A549 (cell line): Measurements from ENCODE around the gene TM9SF4. TPM values are rescaled to one million over a fixed set of nuclear protein-coding genes. Genes with fewer than 3 reads are reported as not detected.

Experiments used
- ATAC-seq, 2 experiments: fragments of 200-7000 bp in 1 of 2; fragments of >200 bp in 1 of 2; cut with Nextera tagmentation in 1 of 2; cut with Tn5 transposase in 1 of 2; 3 replicates each; pipeline versions ENCODE4 v1.8.0 to v1.9.1; 2018 to 2020; ENCODE audit warnings: mild to moderate bottlenecking in 1 of 2, moderate library complexity in 1 of 2
- CTCF ChIA-PET: fragments of 300-600 bp; sonication (Branson Sonifier 250); formaldehyde crosslinking; extraction: SDS; loops from one replicate; lab custom pipeline; 2021; ENCODE audit warnings: antibody characterized with exemption, inconsistent platforms; lab: Yijun Ruan, JAX
- POLR2A ChIA-PET: fragments of 350-600 bp; formaldehyde crosslinking; extraction: SDS; loops from one replicate; lab custom pipeline; 2021; ENCODE audit warnings: antibody characterized with exemption, inconsistent platforms; lab: Yijun Ruan, JAX
- DNase-seq, 2 experiments: peaks; one replicate each; pipeline versions ENCODE4 v3.0.0 to v3.0.0-alpha.2; 2011 to 2016; ENCODE audit warnings: low read depth in 1 of 2, low spot score in 1 of 2
- FAIRE-seq: peaks from 2 replicates; lab custom pipeline; 2011; peaks lifted over from hg19 to GRCh38; lab: Jason Lieb, UNC
- H3K27ac ChIP-seq, 2 experiments: fragments of >200 bp; sonication (Bioruptor Twin); formaldehyde crosslinking; 3 replicates each; pipeline ENCODE4 v1.5.1; 2016 to 2017
- H3K4me1 ChIP-seq: fragments of >200 bp; sonication (Bioruptor Twin); formaldehyde crosslinking; 3 replicates; pipeline ENCODE4 v1.6.1; 2016
- H3K4me2 ChIP-seq: fragments of >200 bp; sonication (Bioruptor Twin); formaldehyde crosslinking; 3 replicates; pipeline ENCODE4 v1.6.1; 2016
- H3K4me3 ChIP-seq: fragments of >200 bp; sonication (Bioruptor Twin); formaldehyde crosslinking; 3 replicates; pipeline ENCODE4 v1.5.1; 2016
- H3K9me3 ChIP-seq: fragments of >200 bp; sonication (Bioruptor Twin); formaldehyde crosslinking; 3 replicates; pipeline ENCODE4 v1.6.1; 2016
- CBX8 ChIP-seq: fragments of 200-600 bp; sonication (generic); IDR thresholded peaks from 2 replicates; pipeline ENCODE4 v1.6.1; 2016
- CEBPB ChIP-seq, 2 experiments: fragments of >200 bp in 1 of 2; sonication (Bioruptor Twin) in 1 of 2; formaldehyde crosslinking in 1 of 2; IDR thresholded peaks; 2 replicates each; pipeline ENCODE4 v1.6.1; 2012 to 2016
- CHD4 ChIP-seq: fragments of 200-600 bp; sonication (generic); IDR thresholded peaks from 2 replicates; pipeline ENCODE4 v1.6.1; 2016; ENCODE audit warnings: antibody characterized with exemption, mild to moderate bottlenecking, borderline replicate concordance
- E2F6 ChIP-seq: IDR thresholded peaks from 2 replicates; pipeline ENCODE4 v1.6.1; 2012; ENCODE audit warnings: low read depth, borderline replicate concordance
- EHF ChIP-seq: fragments of 250-450 bp; sonication (Bioruptor Pico); IDR thresholded peaks from 2 replicates; pipeline ENCODE4 v1.5.0; 2020; ENCODE audit warnings: mild to moderate bottlenecking
- EHMT2 ChIP-seq: fragments of 200-600 bp; sonication (generic); IDR thresholded peaks from 2 replicates; pipeline ENCODE4 v1.6.1; 2016; ENCODE audit warnings: antibody characterized with exemption, low read depth, mild to moderate bottlenecking, moderate library complexity
- ELK1 ChIP-seq: fragments of 150-350 bp; IDR thresholded peaks from 2 replicates; pipeline ENCODE4 v1.6.1; 2014; ENCODE audit warnings: low read depth, mild to moderate bottlenecking, low read length
- FOSB ChIP-seq: fragments of 250-450 bp; sonication (Bioruptor Pico); IDR thresholded peaks from 2 replicates; pipeline ENCODE4 v1.5.0; 2020; ENCODE audit warnings: mild to moderate bottlenecking, moderate library complexity
- GATA3 ChIP-seq: IDR thresholded peaks from 2 replicates; pipeline ENCODE4 v1.6.1; 2012; ENCODE audit warnings: borderline replicate concordance
- HEYL ChIP-seq: fragments of 250-450 bp; sonication (Bioruptor Pico); IDR thresholded peaks from 2 replicates; pipeline ENCODE4 v1.8.0; 2021; ENCODE audit warnings: mild to moderate bottlenecking, moderate library complexity
- HMGXB4 ChIP-seq: fragments of 250-450 bp; sonication (Bioruptor Pico); IDR thresholded peaks from 2 replicates; pipeline ENCODE4 v1.5.0; 2021; ENCODE audit warnings: mild to moderate bottlenecking, moderate library complexity, borderline replicate concordance
- HOXA7 ChIP-seq: fragments of 250-450 bp; sonication (Bioruptor Pico); IDR thresholded peaks from 2 replicates; pipeline ENCODE4 v1.5.0; 2020; ENCODE audit warnings: mild to moderate bottlenecking, moderate library complexity
- HOXB5 ChIP-seq: fragments of 250-450 bp; sonication (Bioruptor Pico); IDR thresholded peaks from 2 replicates; pipeline ENCODE4 v1.5.0; 2020; ENCODE audit warnings: mild to moderate bottlenecking, moderate library complexity
- JUN ChIP-seq, 2 experiments: fragments of >200 bp; sonication (Bioruptor Twin); formaldehyde crosslinking; IDR thresholded peaks; 2 replicates in 1 of 2; 3 replicates in 1 of 2; pipeline ENCODE4 v1.6.1; 2016 to 2017
- KDM1A ChIP-seq: fragments of 200-600 bp; sonication (generic); IDR thresholded peaks from 2 replicates; pipeline ENCODE4 v1.6.1; 2016; ENCODE audit warnings: low read depth, mild to moderate bottlenecking
- MAX ChIP-seq: IDR thresholded peaks from 2 replicates; pipeline ENCODE4 v1.6.1; 2012
- MYC ChIP-seq: IDR thresholded peaks from 2 replicates; pipeline ENCODE4 v1.6.1; 2012; ENCODE audit warnings: mild to moderate bottlenecking, inconsistent platforms, low read length, improper control_type of control experiment, borderline replicate concordance
- NPAS2 ChIP-seq: fragments of 250-450 bp; sonication (Bioruptor Pico); IDR thresholded peaks from 2 replicates; pipeline ENCODE4 v1.8.0; 2022; ENCODE audit warnings: mild to moderate bottlenecking, moderate library complexity, borderline replicate concordance
- NR3C1 ChIP-seq: fragments of >200 bp; sonication (Bioruptor Twin); formaldehyde crosslinking; IDR thresholded peaks from 3 replicates; pipeline ENCODE4 v1.6.1; 2017
- PHF8 ChIP-seq: fragments of 200-600 bp; sonication (generic); IDR thresholded peaks from 2 replicates; pipeline ENCODE4 v1.6.1; 2016; ENCODE audit warnings: low read depth, mild to moderate bottlenecking, antibody characterized with exemption, moderate library complexity, borderline replicate concordance
- REST ChIP-seq: fragments of 200-600 bp; sonication (generic); IDR thresholded peaks from 2 replicates; pipeline ENCODE4 v1.6.1; 2016; ENCODE audit warnings: antibody characterized with exemption, mild to moderate bottlenecking, moderate library complexity
- RFX5 ChIP-seq: fragments of 450-650 bp; IDR thresholded peaks from 2 replicates; pipeline ENCODE4 v1.7.1; 2014; ENCODE audit warnings: antibody characterized with exemption, mild to moderate bottlenecking, moderate library complexity
- ZC3H11A ChIP-seq: fragments of 450-650 bp; IDR thresholded peaks from 2 replicates; pipeline ENCODE4 v1.6.1; 2014; ENCODE audit warnings: antibody characterized with exemption, mild to moderate bottlenecking
- ZSCAN20 ChIP-seq: fragments of 250-450 bp; sonication (Bioruptor Pico); IDR thresholded peaks from 2 replicates; pipeline ENCODE4 v1.8.0; 2022; ENCODE audit warnings: mild to moderate bottlenecking, moderate library complexity
- WGBS: methylation state at CpG from one replicate; pipeline ENCODE4 v1.1.6; 2017; ENCODE audit errors: missing lambda C conversion rate; 5-methylcytosine and 5-hydroxymethylcytosine counted together
- polyA plus RNA-seq, 4 experiments: library from polyadenylated mRNA; depleted of rRNA in 3 of 4; stranded (reverse); fragments of >200 nt; fragmentation: RNase III in 1 of 4; extraction: RNeasy Plus Mini Kit Qiagen cat#74134 plus additional on column Dnase treatment in 1 of 4; gene quantifications; 2 replicates in 3 of 4; 3 replicates in 1 of 4; pipeline ENCODE4 v1.2.3, GENCODE V29; 2011 to 2017

The TM9SF4 gene
- polyA plus RNA-seq, 2 of the 4 experiments (the other 2 are of a cell fraction) = 52.3 to 60.0 TPM

- TF ChIP-seq REST = no peak
- no peak for TF ChIP-seq CBX8
- no peak for TF ChIP-seq MAX
- no peak for TF ChIP-seq ELK1
- TF ChIP-seq JUN (IDR thresholded peaks at IDR 0.05) = no peak
- TF ChIP-seq NPAS2 (CRISPR knock-in tag) = no peak
- no peak for TF ChIP-seq ZC3H11A
- no peak for TF ChIP-seq MYC
- no peak for TF ChIP-seq KDM1A
- TF ChIP-seq PHF8 = no peak
- TF ChIP-seq HMGXB4 = no peak
Measured at GRCh38 chr20:32134026-32134425, 24.5 kb downstream of the TM9SF4 start (continued).

- Histone ChIP-seq H3K9me3 (no peaks in the 10 kb centered on the region), H3K4me3 (no peak overlapping the region), H3K4me1 (no peaks in the 10 kb centered on the region), H3K27ac (no peak overlapping the region), H3K4me2 (no peak overlapping the region)
- DNase-seq = no peak
- 83% methylated on average over 3 of the region's 3 CpGs for WGBS
- no peak for ATAC-seq
- ChIA-PET POLR2A (no interaction called here), CTCF (interaction anchor here (1.1 to 1.4 kb wide), 2 partner anchors 8 to 9 kb away, joined by 3 read pairs; no protein-coding TSS in a partner anchor)
- no peak for TF ChIP-seq EHMT2
- TF ChIP-seq HEYL (CRISPR knock-in tag) = no peak
- TF ChIP-seq JUN (IDR thresholded peaks at IDR 0.05) = no peak
- no peak for TF ChIP-seq ZC3H11A
- TF ChIP-seq NR3C1 = no peak
- no peak for TF ChIP-seq FOSB
- FAIRE-seq = no peak
Measured at GRCh38 chr20:32135983-32136515, 26.5 kb downstream of the TM9SF4 start.

- ATAC-seq (no peak), FAIRE-seq (no peak), DNase-seq (no peak)
- H3K4me3 ChIP-seq = no peak overlapping the region
- no peak for TF ChIP-seq GATA3
- no peak for TF ChIP-seq CBX8
- no peak for TF ChIP-seq EHF (CRISPR knock-in tag)
- no peak for TF ChIP-seq ZC3H11A
- TF ChIP-seq E2F6 = no peak
- TF ChIP-seq CHD4 = no peak
- TF ChIP-seq RFX5 = no peak
- TF ChIP-seq HOXA7 (CRISPR knock-in tag) = no peak
- no peak for TF ChIP-seq KDM1A
- TF ChIP-seq ZSCAN20 (CRISPR knock-in tag) = no peak
- TF ChIP-seq CEBPB (IDR thresholded peaks at IDR 0.05) = no peak
- no peak for TF ChIP-seq HMGXB4
- no peak for TF ChIP-seq HOXB5 (CRISPR knock-in tag)
- no peak overlapping the region for H3K27ac ChIP-seq
- H3K4me1 ChIP-seq = no peaks in the 10 kb centered on the region
- WGBS = 94% methylated on average over 8 of the region's 8 CpGs
- CTCF ChIA-PET = interaction anchor here (0.6 to 0.7 kb wide), 2 partner anchors 53 to 199 kb away, joined by 3 read pairs; no protein-coding TSS in a partner anchor
- H3K9me3 ChIP-seq = no peaks in the 10 kb centered on the region
- POLR2A ChIA-PET = no interaction called here
- H3K4me2 ChIP-seq = no peak overlapping the region
Measured at GRCh38 chr20:32138921-32139320, 29.4 kb downstream of the TM9SF4 start.
